Natural killer cell (primary cell): ENCODE data around the gene TMTC2. TPM values are rescaled to one million over a fixed set of nuclear protein-coding genes. Genes with fewer than 3 reads are reported as not detected.

ENCODE experiments used
- ATAC-seq, 3 donors: fragments of 150-1000 bp in 2 of 3; fragments of 200-7000 bp in 1 of 3; cut with Tn5 transposase; 1 replicate in 1 of 3; 2 replicates in 2 of 3; pipeline ENCODE4 v1.10.0; 2021; ENCODE audit warnings: mild to moderate bottlenecking in 2 of 3, moderate library complexity in 2 of 3
- DNase-seq, 2 donors: peaks; one replicate each; pipeline versions ENCODE4 v3.0.0 to v3.0.0-alpha.2; 2013 to 2021; ENCODE audit warnings: mixed read lengths in 1 of 2
- H3K27ac ChIP-seq: one replicate; pipeline ENCODE4 v1.5.1; 2013; ENCODE audit warnings: mild to moderate bottlenecking, low read length
- H3K27me3 ChIP-seq: one replicate; pipeline ENCODE4 v1.6.1; 2013; ENCODE audit warnings: low read length; ENCODE audit not compliant: control insufficient read depth, insufficient read depth
- H3K36me3 ChIP-seq: one replicate; pipeline ENCODE4 v1.6.1; 2013; ENCODE audit warnings: low read length; ENCODE audit not compliant: control insufficient read depth, insufficient read depth
- H3K4me1 ChIP-seq: one replicate; pipeline ENCODE4 v1.6.1; 2013; ENCODE audit warnings: low read length; ENCODE audit not compliant: control insufficient read depth, insufficient read depth
- H3K4me3 ChIP-seq: one replicate; pipeline ENCODE4 v1.5.1; 2013; ENCODE audit warnings: low read length
- H3K9me3 ChIP-seq: one replicate; pipeline ENCODE4 v1.6.1; 2013; ENCODE audit warnings: low read length; ENCODE audit not compliant: control insufficient read depth, insufficient read depth
- H3K27ac Mint-ChIP-seq, 2 donors: one replicate each; pipeline ENCODE4 v1.8.0; 2022; ENCODE audit warnings: mild to moderate bottlenecking in 2 of 2, mixed read lengths in 2 of 2, moderate library complexity in 1 of 2
- H3K27me3 Mint-ChIP-seq, 2 donors: one replicate each; pipeline ENCODE4 v1.8.0; 2022; ENCODE audit warnings: low read depth in 2 of 2, mixed read lengths in 2 of 2
- H3K36me3 Mint-ChIP-seq: one replicate; pipeline ENCODE4 v1.8.0; 2022; ENCODE audit warnings: mixed read lengths
- H3K4me1 Mint-ChIP-seq, 2 donors: one replicate each; pipeline ENCODE4 v1.8.0; 2022; ENCODE audit warnings: mixed read lengths in 2 of 2
- H3K4me3 Mint-ChIP-seq: one replicate; pipeline ENCODE4 v1.8.0; 2022; ENCODE audit warnings: mild to moderate bottlenecking, moderate library complexity, mixed read lengths
- H3K9me3 Mint-ChIP-seq, 2 donors: one replicate each; pipeline ENCODE4 v1.8.0; 2022; ENCODE audit warnings: mixed read lengths in 2 of 2
- WGBS: methylation state at CpG from one replicate; pipeline ENCODE4 v1.1.7; 2013; ENCODE audit warnings: missing lambda C conversion rate; ENCODE audit not compliant: insufficient coverage; 5-methylcytosine and 5-hydroxymethylcytosine counted together
- intact Hi-C: fragments of 100-400 bp; cut with micrococcal nuclease; formaldehyde crosslinking; loops from one replicate; pipeline ENCODE4 v1.14.2; 2022
- total RNA-seq, 4 donors: library from RNA; stranded (reverse); fragments of 120-200 nt in 1 of 4; gene quantifications; one replicate each; pipeline versions ENCODE4 v1.2.3 to v1.2.4, GENCODE V29; 2013 to 2022
- TF ChIP-seq, protein P1 (sequence below): fragments of 200-600 bp; IDR thresholded peaks from one replicate; pipeline ENCODE4 v1.8.0; 2022; ENCODE audit warnings: antibody characterized with exemption

Gene TMTC2
- total RNA-seq, 3 donors from 2014 or later (not counting 1 experiment from before 2014, with no cell fraction given) = 1.4 to 2.3 (median 1.6) TPM

DNA sequence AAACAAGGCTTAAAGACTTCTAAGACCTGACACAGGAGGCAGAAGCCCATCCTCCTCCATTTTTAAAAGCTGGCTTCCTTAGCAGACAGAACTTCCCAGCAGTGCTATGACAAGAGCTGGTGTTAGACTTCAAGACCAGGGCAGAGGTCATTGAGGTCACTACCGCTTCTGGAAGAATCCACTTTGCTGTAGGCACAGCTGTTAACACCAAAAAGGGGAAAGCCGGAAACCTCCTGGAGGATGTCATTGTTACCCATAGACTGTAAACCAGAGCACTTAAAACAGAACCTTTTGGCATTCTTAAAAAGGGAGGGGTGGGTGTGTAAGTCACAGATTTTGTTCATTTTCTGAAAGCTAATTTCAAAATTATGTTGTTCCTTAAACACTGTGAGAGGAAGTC, 445.7 kb downstream of the TMTC2 start:
- ATAC-seq (no peak), DNase-seq (no peak)
- Mint-ChIP-seq H3K4me3 (no peak overlapping the region), H3K4me1 (no peaks in the 10 kb centered on the region), H3K27me3 (no peaks in the 10 kb centered on the region), H3K36me3 (no peaks in the 10 kb centered on the region), H3K27ac (no peak overlapping the region), H3K9me3 (peaks cover 2 to 6% of the 10 kb centered on the region in 2 donors)
- 96% methylated on average over 2 of the region's 2 CpGs for WGBS
- intact Hi-C loops = no loop called here
- Histone ChIP-seq H3K9me3 (no peaks in the 10 kb centered on the region), H3K4me1 (no peaks in the 10 kb centered on the region), H3K36me3 (no peaks in the 10 kb centered on the region), H3K27ac (no peak overlapping the region), H3K4me3 (no peak overlapping the region), H3K27me3 (no peaks in the 10 kb centered on the region)
- TF ChIP-seq, protein P1, sequence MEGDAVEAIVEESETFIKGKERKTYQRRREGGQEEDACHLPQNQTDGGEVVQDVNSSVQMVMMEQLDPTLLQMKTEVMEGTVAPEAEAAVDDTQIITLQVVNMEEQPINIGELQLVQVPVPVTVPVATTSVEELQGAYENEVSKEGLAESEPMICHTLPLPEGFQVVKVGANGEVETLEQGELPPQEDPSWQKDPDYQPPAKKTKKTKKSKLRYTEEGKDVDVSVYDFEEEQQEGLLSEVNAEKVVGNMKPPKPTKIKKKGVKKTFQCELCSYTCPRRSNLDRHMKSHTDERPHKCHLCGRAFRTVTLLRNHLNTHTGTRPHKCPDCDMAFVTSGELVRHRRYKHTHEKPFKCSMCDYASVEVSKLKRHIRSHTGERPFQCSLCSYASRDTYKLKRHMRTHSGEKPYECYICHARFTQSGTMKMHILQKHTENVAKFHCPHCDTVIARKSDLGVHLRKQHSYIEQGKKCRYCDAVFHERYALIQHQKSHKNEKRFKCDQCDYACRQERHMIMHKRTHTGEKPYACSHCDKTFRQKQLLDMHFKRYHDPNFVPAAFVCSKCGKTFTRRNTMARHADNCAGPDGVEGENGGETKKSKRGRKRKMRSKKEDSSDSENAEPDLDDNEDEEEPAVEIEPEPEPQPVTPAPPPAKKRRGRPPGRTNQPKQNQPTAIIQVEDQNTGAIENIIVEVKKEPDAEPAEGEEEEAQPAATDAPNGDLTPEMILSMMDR = no peak

DNA sequence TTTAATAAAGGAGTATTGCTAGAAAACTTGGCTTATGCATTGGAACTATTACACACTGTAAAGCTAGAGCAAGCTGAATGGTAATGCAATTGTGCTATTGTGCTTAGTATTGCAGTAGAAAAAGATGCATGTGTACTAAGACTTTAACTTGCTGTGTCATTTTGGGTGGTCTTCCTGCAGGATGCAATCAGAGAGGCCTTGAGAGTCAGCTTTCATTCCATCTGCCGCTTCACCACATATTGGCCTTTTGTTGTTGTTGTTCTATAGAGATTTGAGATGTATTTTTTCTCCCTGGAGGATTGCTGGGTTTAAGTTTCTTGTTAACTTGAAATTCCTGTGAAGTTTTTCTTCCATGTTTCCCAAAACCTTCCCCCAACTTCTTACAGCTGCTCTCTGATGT, 449.7 kb downstream of the TMTC2 start:
- TF ChIP-seq, protein P1 = no peak
- Mint-ChIP-seq H3K4me3 (no peak overlapping the region), H3K27me3 (no peaks in the 10 kb centered on the region), H3K9me3 (peaks cover 2 to 10% of the 10 kb centered on the region in 2 donors), H3K27ac (no peak overlapping the region), H3K36me3 (no peaks in the 10 kb centered on the region), H3K4me1 (no peaks in the 10 kb centered on the region)
- DNase-seq (no peak), ATAC-seq (no peak)
- no peaks in the 10 kb centered on the region for H3K27me3 ChIP-seq
- 100% methylated on average over 1 of the region's 1 CpG for WGBS
- no peak overlapping the region for H3K4me3 ChIP-seq
- H3K36me3 ChIP-seq = no peaks in the 10 kb centered on the region
- peaks cover 4% of the 10 kb centered on the region for H3K9me3 ChIP-seq
- intact Hi-C loops = no loop called here
- H3K27ac ChIP-seq = no peak overlapping the region
- no peaks in the 10 kb centered on the region for H3K4me1 ChIP-seq

DNA sequence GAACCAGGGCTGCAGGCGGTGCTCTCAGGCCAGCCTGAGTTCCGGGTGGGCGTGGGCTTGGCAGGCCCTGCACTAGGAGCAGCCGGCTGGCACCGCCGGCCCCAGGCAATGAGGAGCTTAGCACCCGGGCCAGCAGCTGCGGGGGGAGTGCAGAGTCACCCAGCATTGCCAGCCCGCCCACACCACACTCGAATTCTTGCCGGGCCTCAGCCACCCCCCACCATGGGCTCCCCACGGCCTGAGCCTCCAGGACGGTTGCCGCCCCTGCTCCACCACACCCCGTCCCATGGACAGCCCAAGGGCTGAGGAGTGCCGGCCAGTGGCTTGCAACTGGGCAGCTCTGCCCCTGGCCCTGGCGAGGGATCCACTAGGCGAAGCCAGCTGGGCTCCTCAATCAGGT, 453.4 kb downstream of the TMTC2 start:
- H3K36me3 Mint-ChIP-seq = no peaks in the 10 kb centered on the region
- Histone ChIP-seq H3K27me3 (no peaks in the 10 kb centered on the region), H3K4me1 (no peaks in the 10 kb centered on the region), H3K36me3 (no peaks in the 10 kb centered on the region), H3K4me3 (no peak overlapping the region), H3K27ac (no peak overlapping the region), H3K9me3 (peaks cover 4% of the 10 kb centered on the region)
- H3K4me1 Mint-ChIP-seq = no peaks in the 10 kb centered on the region
- peaks cover 2 to 17% of the 10 kb centered on the region in 2 donors for H3K9me3 Mint-ChIP-seq
- no peak overlapping the region for H3K27ac Mint-ChIP-seq
- intact Hi-C loops = no loop called here
- no peaks in the 10 kb centered on the region for H3K27me3 Mint-ChIP-seq
- no peak for ATAC-seq
- H3K4me3 Mint-ChIP-seq = no peak overlapping the region
- no peak for DNase-seq
- TF ChIP-seq, protein P1 = no peak
- WGBS = 95% methylated on average over 18 of the region's 18 CpGs

DNA sequence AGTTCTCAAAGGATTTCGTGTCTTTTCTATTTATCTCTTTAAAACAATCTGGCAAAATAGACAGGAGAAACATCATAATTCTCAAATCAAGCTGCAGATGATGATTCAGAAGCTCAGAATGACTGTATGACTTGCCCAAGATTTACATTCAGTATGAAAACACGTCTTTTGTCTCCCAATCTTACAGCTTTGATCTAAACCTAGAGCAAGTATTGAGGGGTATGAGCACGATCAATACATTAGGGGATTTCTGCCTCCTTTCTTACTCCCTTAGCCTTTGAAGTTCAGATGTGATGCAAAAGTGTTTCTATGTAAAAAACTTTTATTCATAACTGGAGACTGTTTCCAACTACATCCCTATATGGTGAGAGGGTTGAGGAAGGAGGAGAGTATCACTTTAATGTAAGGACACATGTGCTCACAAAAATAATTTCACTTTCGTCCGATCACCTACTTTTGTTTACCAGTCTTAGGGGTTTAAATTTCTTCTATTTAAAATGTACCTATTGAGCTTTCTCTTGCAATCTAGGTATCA, 454.8 kb downstream of the TMTC2 start:
- H3K4me1 Mint-ChIP-seq = no peaks in the 10 kb centered on the region
- ATAC-seq (no peak), DNase-seq (no peak)
- H3K4me3 ChIP-seq = no peak overlapping the region
- H3K27ac ChIP-seq = no peak overlapping the region
- H3K36me3 ChIP-seq = no peaks in the 10 kb centered on the region
- no peak overlapping the region for H3K27ac Mint-ChIP-seq
- no peaks in the 10 kb centered on the region for H3K36me3 Mint-ChIP-seq
- no peaks in the 10 kb centered on the region for H3K27me3 Mint-ChIP-seq
- TF ChIP-seq, protein P1 = no peak
- 86% methylated on average over 2 of the region's 5 CpGs for WGBS
- H3K4me1 ChIP-seq = no peaks in the 10 kb centered on the region
- no peak overlapping the region for H3K4me3 Mint-ChIP-seq
- H3K9me3 Mint-ChIP-seq = peaks cover 2 to 17% of the 10 kb centered on the region in 2 donors
- peaks cover 4% of the 10 kb centered on the region for H3K9me3 ChIP-seq
- intact Hi-C loops = no loop called here
- H3K27me3 ChIP-seq = no peaks in the 10 kb centered on the region
